ENCODE data around the gene PRAMEF13.
"Not testable (repeated sequence)": the region's sequence is repeated elsewhere in the genome, so short reads cannot be mapped to it uniquely, and the experiment has no call there.

DNA sequence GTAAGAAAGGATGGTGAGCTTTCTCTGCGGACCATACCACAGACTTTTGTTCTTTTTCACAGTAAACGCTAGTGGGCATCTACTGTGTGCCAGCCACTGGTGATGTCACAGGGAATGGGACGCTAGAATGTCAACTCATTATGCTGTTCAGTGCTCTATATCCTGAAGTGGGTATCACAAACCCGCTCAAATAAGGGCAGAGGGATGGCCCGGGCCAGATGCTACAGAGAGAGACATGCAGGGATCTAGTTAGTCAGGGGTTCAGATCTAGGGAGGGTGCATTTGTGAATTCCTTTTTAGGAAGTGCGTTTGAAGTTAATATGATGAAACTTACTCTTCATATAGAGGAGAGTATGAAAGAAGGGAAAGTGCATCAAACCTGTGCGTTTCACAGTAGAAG, 45.9 kb upstream of the PRAMEF13 start:
- TF ChIP-seq, protein P1, sequence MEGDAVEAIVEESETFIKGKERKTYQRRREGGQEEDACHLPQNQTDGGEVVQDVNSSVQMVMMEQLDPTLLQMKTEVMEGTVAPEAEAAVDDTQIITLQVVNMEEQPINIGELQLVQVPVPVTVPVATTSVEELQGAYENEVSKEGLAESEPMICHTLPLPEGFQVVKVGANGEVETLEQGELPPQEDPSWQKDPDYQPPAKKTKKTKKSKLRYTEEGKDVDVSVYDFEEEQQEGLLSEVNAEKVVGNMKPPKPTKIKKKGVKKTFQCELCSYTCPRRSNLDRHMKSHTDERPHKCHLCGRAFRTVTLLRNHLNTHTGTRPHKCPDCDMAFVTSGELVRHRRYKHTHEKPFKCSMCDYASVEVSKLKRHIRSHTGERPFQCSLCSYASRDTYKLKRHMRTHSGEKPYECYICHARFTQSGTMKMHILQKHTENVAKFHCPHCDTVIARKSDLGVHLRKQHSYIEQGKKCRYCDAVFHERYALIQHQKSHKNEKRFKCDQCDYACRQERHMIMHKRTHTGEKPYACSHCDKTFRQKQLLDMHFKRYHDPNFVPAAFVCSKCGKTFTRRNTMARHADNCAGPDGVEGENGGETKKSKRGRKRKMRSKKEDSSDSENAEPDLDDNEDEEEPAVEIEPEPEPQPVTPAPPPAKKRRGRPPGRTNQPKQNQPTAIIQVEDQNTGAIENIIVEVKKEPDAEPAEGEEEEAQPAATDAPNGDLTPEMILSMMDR (IDR thresholded peaks at IDR 0.05) = not testable (repeated sequence)
- not testable (repeated sequence) for TF ChIP-seq POLR2A (IDR thresholded peaks at IDR 0.05)

Measured in esophagus squamous epithelium (tissue), 4 donors.